ENCODE data around the gene ITGB3BP. TPM values are rescaled to one million over a fixed set of nuclear protein-coding genes. Genes with fewer than 3 reads are reported as not detected.

The ITGB3BP gene
- polyA plus RNA-seq, 6 donors from 2014 or later, result 22.3 to 49.5 (median 32.4) TPM

- Mint-ChIP-seq H3K27me3 (no peaks in the 10 kb centered on the region), H3K4me3 (no peak overlapping the region), H3K36me3 (no peaks in the 10 kb centered on the region), H3K27ac (peak overlapping the region in 1 of 6 donors; percentile 26), H3K9me3 (no peaks in the 10 kb centered on the region), H3K4me1 (no peaks in the 10 kb centered on the region)
- DNase-seq, result peak; percentile 9
- no peak for ATAC-seq (ENCODE audit: low read depth in 2 of 2)
Observed at GRCh38 chr1:63537940-63538339, 14.9 kb upstream of the ITGB3BP start.

GRCh38 chr1:63537006-63537405 is 14.0 kb upstream of the ITGB3BP start:
- Mint-ChIP-seq H3K36me3 (no peaks in the 10 kb centered on the region), H3K27ac (no peak overlapping the region), H3K27me3 (no peaks in the 10 kb centered on the region), H3K9me3 (no peaks in the 10 kb centered on the region), H3K4me3 (no peak overlapping the region), H3K4me1 (no peaks in the 10 kb centered on the region)
- DNase-seq (no peak), ATAC-seq (ENCODE audit: low read depth in 2 of 2) (no peak)

DNA sequence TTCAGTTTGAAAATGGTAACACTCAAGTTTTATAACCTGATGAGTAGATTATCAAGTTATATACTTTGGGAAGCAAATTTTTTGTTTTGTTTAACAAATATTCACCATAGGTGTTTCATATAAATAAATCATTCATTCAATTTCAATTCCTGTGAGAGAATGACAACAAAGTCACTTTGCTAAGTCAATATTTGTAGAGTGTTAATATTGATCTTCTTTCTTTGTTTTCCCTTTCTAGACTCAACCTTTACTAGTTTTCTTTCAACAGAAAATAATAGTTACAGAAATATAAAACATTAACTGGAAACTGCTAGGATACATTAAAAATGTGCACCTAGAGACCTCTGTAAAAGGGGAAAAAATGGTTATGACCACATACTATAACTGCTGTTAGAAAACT is 11.4 kb upstream of the ITGB3BP start:
- no peaks in the 10 kb centered on the region for H3K27me3 Mint-ChIP-seq
- no peak for DNase-seq
- no peak overlapping the region for H3K4me3 Mint-ChIP-seq
- no peaks in the 10 kb centered on the region for H3K4me1 Mint-ChIP-seq
- peaks cover 0 to 5% of the 10 kb centered on the region in 2 donors for H3K36me3 Mint-ChIP-seq
- no peak overlapping the region for H3K27ac Mint-ChIP-seq
- ATAC-seq (ENCODE audit: low read depth in 2 of 2), result no peak
- H3K9me3 Mint-ChIP-seq, result no peaks in the 10 kb centered on the region

GRCh38 chr1:63533931-63534330 is 10.9 kb upstream of the ITGB3BP start:
- Mint-ChIP-seq H3K27me3 (no peaks in the 10 kb centered on the region), H3K36me3 (peaks cover 0 to 5% of the 10 kb centered on the region in 2 donors), H3K4me1 (no peaks in the 10 kb centered on the region), H3K9me3 (no peaks in the 10 kb centered on the region), H3K4me3 (no peak overlapping the region), H3K27ac (no peak overlapping the region)
- ATAC-seq (ENCODE audit: low read depth in 2 of 2) (no peak), DNase-seq (no peak)

- Mint-ChIP-seq H3K4me1 (no peaks in the 10 kb centered on the region), H3K27ac (no peak overlapping the region), H3K27me3 (no peaks in the 10 kb centered on the region), H3K36me3 (peaks cover 0 to 5% of the 10 kb centered on the region in 2 donors), H3K9me3 (no peaks in the 10 kb centered on the region), H3K4me3 (no peak overlapping the region)
- DNase-seq (no peak), ATAC-seq (ENCODE audit: low read depth in 2 of 2) (no peak)
Observed at GRCh38 chr1:63532727-63533126, 9.7 kb upstream of the ITGB3BP start.

DNA sequence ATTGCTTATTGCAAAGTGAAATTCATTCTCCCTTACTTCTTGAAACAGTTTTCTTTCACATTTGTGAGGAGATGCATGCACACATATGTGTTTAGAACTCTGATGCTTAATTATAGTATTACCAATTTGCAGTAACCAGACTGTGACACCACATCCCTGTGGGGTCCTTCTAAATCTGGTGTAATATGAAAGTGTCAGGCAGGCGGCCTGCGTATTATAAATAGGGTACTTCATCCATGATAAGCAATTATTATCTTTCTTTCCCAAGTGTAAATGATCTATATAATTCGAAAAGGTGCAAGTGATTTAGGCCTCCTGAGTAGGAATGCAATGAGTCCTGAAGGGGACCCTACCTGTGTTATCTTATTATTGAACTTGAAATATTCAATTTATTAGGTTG is 1.2 kb upstream of the ITGB3BP start:
- H3K27me3 Mint-ChIP-seq, result no peaks in the 10 kb centered on the region
- ATAC-seq (ENCODE audit: low read depth in 2 of 2) (no peak), DNase-seq (no peak)
- H3K27ac Mint-ChIP-seq, result peak overlapping the region in 4 of 6 donors; percentile 33 to 98 (median 96)
- H3K36me3 Mint-ChIP-seq, result no peaks in the 10 kb centered on the region
- peak overlapping the region; percentile 89 to 99 (median 96) for H3K4me3 Mint-ChIP-seq
- no peaks in the 10 kb centered on the region for H3K9me3 Mint-ChIP-seq
- H3K4me1 Mint-ChIP-seq, result peaks cover 3 to 22% (median 20%) of the 10 kb centered on the region in 3 donors

DNA sequence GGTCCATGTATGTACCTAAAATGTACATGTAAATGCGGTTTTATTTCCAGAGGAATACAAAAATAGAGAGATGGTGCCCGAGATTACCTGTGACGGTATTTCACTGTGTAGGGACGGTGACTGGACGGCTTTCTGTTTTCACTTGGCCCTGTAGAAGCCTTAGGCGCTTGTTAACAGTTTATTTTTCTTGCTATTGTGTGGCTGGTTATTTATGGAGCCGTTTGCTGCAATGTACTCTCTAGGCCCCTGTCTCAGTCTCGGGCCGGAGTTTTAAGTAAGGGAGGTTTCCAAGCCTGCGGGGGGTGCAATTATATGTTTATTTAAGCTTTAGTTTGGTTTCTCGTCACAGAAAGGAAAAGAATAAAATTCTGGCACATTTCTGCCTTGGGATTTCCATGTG is 713 bp upstream of the ITGB3BP start:
- Mint-ChIP-seq H3K4me3 (peak overlapping the region; percentile 89 to 99 (median 96)), H3K9me3 (no peaks in the 10 kb centered on the region), H3K27me3 (no peaks in the 10 kb centered on the region)

DNA sequence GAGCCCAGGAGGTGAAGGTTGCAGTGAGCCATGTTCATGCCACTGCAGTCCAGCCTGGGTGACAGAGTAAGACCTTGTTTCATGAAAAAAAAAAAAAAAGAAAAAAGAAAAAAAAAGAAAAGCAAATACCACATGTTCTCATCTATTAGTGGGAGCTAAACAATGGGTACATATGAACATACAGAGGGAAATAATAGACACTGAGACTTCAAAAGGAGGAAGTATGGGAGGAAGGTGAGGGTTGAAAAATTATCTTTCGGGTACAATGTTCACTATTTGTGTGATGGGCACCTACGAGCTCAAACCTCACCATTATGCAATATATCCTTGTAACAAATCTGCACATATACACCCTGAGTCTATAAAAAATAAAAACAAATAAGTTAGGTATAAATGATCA is 6.4 kb downstream of the ITGB3BP start:
- Mint-ChIP-seq H3K4me1 (peaks cover 6 to 23% (median 10%) of the 10 kb centered on the region in 3 donors), H3K4me3 (peak overlapping the region in 3 of 8 donors; percentile 30 to 32 (median 32)), H3K27ac (peak overlapping the region in 3 of 6 donors; percentile 23 to 94 (median 78)), H3K36me3 (no peaks in the 10 kb centered on the region), H3K27me3 (no peaks in the 10 kb centered on the region), H3K9me3 (no peaks in the 10 kb centered on the region)
- DNase-seq, result no peak
- ATAC-seq (ENCODE audit: low read depth in 2 of 2), result peak in 1 of 2 donors; percentile 51

More for the DNA sequence above, 713 bp upstream of the ITGB3BP start:
- peak overlapping the region; percentile 94 to 99 (median 98) for H3K27ac Mint-ChIP-seq
- peaks cover 3 to 22% (median 20%) of the 10 kb centered on the region in 3 donors for H3K4me1 Mint-ChIP-seq
- ATAC-seq (ENCODE audit: low read depth in 2 of 2), result peak; percentile 4 to 6
- no peak for DNase-seq
- no peaks in the 10 kb centered on the region for H3K36me3 Mint-ChIP-seq

- DNase-seq, result no peak
- Mint-ChIP-seq H3K9me3 (no peaks in the 10 kb centered on the region), H3K36me3 (no peaks in the 10 kb centered on the region), H3K27me3 (no peaks in the 10 kb centered on the region), H3K4me1 (peaks cover 6 to 14% (median 10%) of the 10 kb centered on the region in 3 donors), H3K27ac (peak overlapping the region in 1 of 6 donors; percentile 9), H3K4me3 (no peak overlapping the region)
- no peak for ATAC-seq (ENCODE audit: low read depth in 2 of 2)
Observed at GRCh38 chr1:63512584-63512983, 10.4 kb downstream of the ITGB3BP start.

- peaks cover 0 to 5% (median 0%) of the 10 kb centered on the region in 3 donors for H3K4me1 Mint-ChIP-seq
- H3K27ac Mint-ChIP-seq, result no peak overlapping the region
- H3K27me3 Mint-ChIP-seq, result no peaks in the 10 kb centered on the region
- DNase-seq, result no peak
- peaks cover 0 to 4% (median 0%) of the 10 kb centered on the region in 7 donors for H3K9me3 Mint-ChIP-seq
- ATAC-seq (ENCODE audit: low read depth in 2 of 2), result no peak
- no peak overlapping the region for H3K4me3 Mint-ChIP-seq
- peaks cover 0 to 8% of the 10 kb centered on the region in 2 donors for H3K36me3 Mint-ChIP-seq
Observed at GRCh38 chr1:63509718-63510117, 13.3 kb downstream of the ITGB3BP start.

- Mint-ChIP-seq H3K36me3 (peaks cover 0 to 13% of the 10 kb centered on the region in 2 donors), H3K4me1 (peaks cover 0 to 5% (median 0%) of the 10 kb centered on the region in 3 donors), H3K4me3 (no peak overlapping the region), H3K9me3 (peaks cover 0 to 4% (median 0%) of the 10 kb centered on the region in 7 donors), H3K27ac (no peak overlapping the region), H3K27me3 (no peaks in the 10 kb centered on the region)
- no peak for ATAC-seq (ENCODE audit: low read depth in 2 of 2)
- DNase-seq, result no peak
Observed at GRCh38 chr1:63506782-63507181, 16.2 kb downstream of the ITGB3BP start.

DNA sequence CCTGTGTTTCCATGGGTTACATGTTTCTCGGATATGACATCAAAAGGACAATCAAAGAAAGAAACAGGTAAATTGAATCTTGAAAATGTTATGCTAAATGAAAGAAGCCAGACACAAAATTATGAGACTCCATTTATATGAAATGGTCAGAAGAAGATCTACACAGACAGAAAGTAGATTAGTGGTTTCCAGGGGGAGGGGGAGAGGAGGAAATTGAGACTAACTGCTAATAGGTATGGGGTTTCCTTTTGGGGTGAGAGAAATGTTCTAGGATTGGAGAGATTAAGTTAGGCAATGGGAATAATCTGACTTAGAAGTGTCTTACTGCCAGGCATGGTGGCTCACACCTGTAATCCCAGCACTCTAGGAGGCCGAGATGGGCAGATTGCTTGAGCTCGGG is 21.8 kb downstream of the ITGB3BP start:
- no peak for ATAC-seq (ENCODE audit: low read depth in 2 of 2)
- no peak for DNase-seq
- no peaks in the 10 kb centered on the region for H3K27me3 Mint-ChIP-seq
- peaks cover 5 to 7% of the 10 kb centered on the region in 2 donors for H3K36me3 Mint-ChIP-seq
- H3K27ac Mint-ChIP-seq, result no peak overlapping the region
- H3K9me3 Mint-ChIP-seq, result peaks cover 0 to 4% (median 0%) of the 10 kb centered on the region in 7 donors
- H3K4me3 Mint-ChIP-seq, result no peak overlapping the region
- H3K4me1 Mint-ChIP-seq, result peaks cover 0 to 13% (median 2%) of the 10 kb centered on the region in 3 donors

- peaks cover 5 to 7% of the 10 kb centered on the region in 2 donors for H3K36me3 Mint-ChIP-seq
- H3K27me3 Mint-ChIP-seq, result no peaks in the 10 kb centered on the region
- H3K9me3 Mint-ChIP-seq, result peaks cover 0 to 3% (median 0%) of the 10 kb centered on the region in 7 donors
- H3K4me3 Mint-ChIP-seq, result no peak overlapping the region
- DNase-seq (no peak), ATAC-seq (ENCODE audit: low read depth in 2 of 2) (no peak)
- H3K27ac Mint-ChIP-seq, result peak overlapping the region in 1 of 6 donors; percentile 27
- peaks cover 0 to 13% (median 2%) of the 10 kb centered on the region in 3 donors for H3K4me1 Mint-ChIP-seq
Observed at GRCh38 chr1:63498106-63498505, 24.9 kb downstream of the ITGB3BP start.

DNA sequence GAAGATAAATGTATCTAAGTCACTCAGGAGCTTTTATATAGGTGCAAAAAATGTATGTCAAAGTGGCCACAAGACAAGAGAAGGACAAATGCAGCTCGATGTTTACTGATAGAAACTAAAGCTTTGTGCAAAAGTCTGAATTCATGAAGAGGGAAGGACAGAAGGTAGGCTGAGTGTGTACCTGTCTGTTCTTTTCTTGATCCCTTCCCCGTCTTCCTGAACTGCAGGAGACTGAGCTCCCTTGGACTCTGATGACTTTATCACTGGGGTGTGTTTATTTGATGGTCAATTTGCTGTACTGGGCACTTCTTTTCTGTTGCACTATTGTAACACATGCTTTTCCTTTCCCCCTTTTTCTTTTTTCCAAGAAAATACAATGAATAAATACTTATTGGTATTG is 25.4 kb downstream of the ITGB3BP start:
- peaks cover 0 to 3% (median 0%) of the 10 kb centered on the region in 7 donors for H3K9me3 Mint-ChIP-seq
- no peaks in the 10 kb centered on the region for H3K27me3 Mint-ChIP-seq
- no peak for DNase-seq
- peaks cover 0 to 15% (median 2%) of the 10 kb centered on the region in 3 donors for H3K4me1 Mint-ChIP-seq
- H3K4me3 Mint-ChIP-seq, result no peak overlapping the region
- ATAC-seq (ENCODE audit: low read depth in 2 of 2), result no peak
- H3K27ac Mint-ChIP-seq, result no peak overlapping the region
- H3K36me3 Mint-ChIP-seq, result peaks cover 5 to 9% of the 10 kb centered on the region in 2 donors
